WERI-Rb-1 (cell line): ENCODE measurements around the gene ASPHD1.

Source experiments
- DNase-seq: peaks from one replicate; pipeline ENCODE4 v3.0.0-alpha.2; 2020
- H3K27ac ChIP-seq: fragments of 250-450 bp; sonication (Bioruptor Pico); 2 replicates; pipeline ENCODE4 v1.5.1; 2020; ENCODE audit warnings: mild to moderate bottlenecking, moderate library complexity
- H3K27me3 ChIP-seq: fragments of 250-450 bp; sonication (Bioruptor Pico); 2 replicates; pipeline ENCODE4 v1.5.1; 2021; ENCODE audit warnings: mild to moderate bottlenecking, low read depth, moderate library complexity; ENCODE audit not compliant: insufficient read depth, severe bottlenecking
- H3K36me3 ChIP-seq: fragments of 250-450 bp; sonication (Bioruptor Pico); 2 replicates; pipeline ENCODE4 v1.5.1; 2020; ENCODE audit warnings: mild to moderate bottlenecking, moderate library complexity
- H3K4me3 ChIP-seq: 2 replicates; pipeline ENCODE4 v1.5.1; 2011; ENCODE audit warnings: low read depth, mild to moderate bottlenecking, control low read depth, low read length
- H3K9me3 ChIP-seq: fragments of 250-450 bp; sonication (Bioruptor Pico); 2 replicates; pipeline ENCODE4 v1.5.1; 2021; ENCODE audit warnings: mild to moderate bottlenecking, moderate library complexity; ENCODE audit not compliant: severe bottlenecking
- CTCF ChIP-seq: IDR thresholded peaks from 2 replicates; pipeline ENCODE4 v1.5.1; 2011; ENCODE audit warnings: low read depth, mild to moderate bottlenecking, control low read depth, inconsistent platforms, low read length

The ASPHD1 gene

GRCh38 chr16:29916979-29917378, 16.7 kb downstream of the ASPHD1 start:
- no peaks in the 10 kb centered on the region for H3K27me3 ChIP-seq
- H3K36me3 ChIP-seq = peaks cover 11% of the 10 kb centered on the region
- H3K27ac ChIP-seq = no peak overlapping the region
- DNase-seq = no peak
- H3K4me3 ChIP-seq = no peak overlapping the region
- H3K9me3 ChIP-seq = no peaks in the 10 kb centered on the region
- no peak for TF ChIP-seq CTCF

- Histone ChIP-seq H3K36me3 (peaks cover 14% of the 10 kb centered on the region), H3K27ac (no peak overlapping the region), H3K27me3 (no peaks in the 10 kb centered on the region), H3K9me3 (no peaks in the 10 kb centered on the region), H3K4me3 (no peak overlapping the region)
- no peak for DNase-seq
- no peak for TF ChIP-seq CTCF
These were observed 20.2 kb downstream of the ASPHD1 start for GRCh38 chr16:29920288-29921033.

GRCh38 chr16:29921034-29921385, 20.7 kb downstream of the ASPHD1 start:
- no peaks in the 10 kb centered on the region for H3K27me3 ChIP-seq
- H3K27ac ChIP-seq = no peak overlapping the region
- H3K9me3 ChIP-seq = no peaks in the 10 kb centered on the region
- no peak overlapping the region for H3K4me3 ChIP-seq
- H3K36me3 ChIP-seq = peaks cover 14% of the 10 kb centered on the region
- no peak for TF ChIP-seq CTCF
- no peak for DNase-seq

GRCh38 chr16:29922326-29922725, 22.0 kb downstream of the ASPHD1 start:
- no peak overlapping the region for H3K4me3 ChIP-seq
- H3K36me3 ChIP-seq = peaks cover 14% of the 10 kb centered on the region
- H3K27me3 ChIP-seq = no peaks in the 10 kb centered on the region
- DNase-seq = no peak
- no peaks in the 10 kb centered on the region for H3K9me3 ChIP-seq
- H3K27ac ChIP-seq = no peak overlapping the region
- TF ChIP-seq CTCF = no peak

GRCh38 chr16:29922986-29923501, 22.8 kb downstream of the ASPHD1 start:
- H3K9me3 ChIP-seq = no peaks in the 10 kb centered on the region
- no peak for DNase-seq
- H3K27me3 ChIP-seq = no peaks in the 10 kb centered on the region
- no peak overlapping the region for H3K27ac ChIP-seq
- peaks cover 14% of the 10 kb centered on the region for H3K36me3 ChIP-seq
- no peak overlapping the region for H3K4me3 ChIP-seq
- TF ChIP-seq CTCF = no peak
